Activated T-helper 1 cell treated with anti-CD3 and anti-CD28 coated beads, Interleukin-12 subunit alpha, Interleukin-12 subunit beta, Interleukin-2, Interleukin-4 antibody, amounts not matched to agents 30 ng/mL and 10 ng/mL and 1 ng/mL, durations not matched to agents 14 hours and 24 hours and 36 hours (primary cell): ENCODE measurements around the gene ASB6. TPM values are rescaled to one million over a fixed set of nuclear protein-coding genes. Genes with fewer than 3 reads are reported as not detected.

Experiments used
- DNase-seq: peaks from one replicate; pipeline ENCODE4 v3.0.0; 2021; ENCODE audit warnings: low spot score
- H3K27ac Mint-ChIP-seq: one replicate; pipeline ENCODE4 v1.8.0; 2021; ENCODE audit warnings: mild to moderate bottlenecking, mixed read lengths
- H3K27me3 Mint-ChIP-seq: one replicate; pipeline ENCODE4 v1.8.0; 2022; ENCODE audit warnings: mild to moderate bottlenecking, moderate library complexity, mixed read lengths; ENCODE audit not compliant: insufficient read depth
- H3K36me3 Mint-ChIP-seq: one replicate; pipeline ENCODE4 v1.8.0; 2021; ENCODE audit warnings: low read depth, mixed read lengths
- H3K4me1 Mint-ChIP-seq: one replicate; pipeline ENCODE4 v1.8.0; 2021; ENCODE audit warnings: low read depth, mixed read lengths
- H3K4me3 Mint-ChIP-seq: one replicate; pipeline ENCODE4 v1.8.0; 2021; ENCODE audit warnings: mild to moderate bottlenecking, moderate library complexity, mixed read lengths
- H3K9me3 Mint-ChIP-seq: one replicate; pipeline ENCODE4 v1.8.0; 2021; ENCODE audit warnings: mixed read lengths
- intact Hi-C: fragments of 100-400 bp; cut with micrococcal nuclease; formaldehyde crosslinking; loops from one replicate; pipeline ENCODE4 v1.15.1; 2024
- total RNA-seq: library from RNA; stranded (reverse); gene quantifications from 2 replicates; pipeline ENCODE4 v1.2.3, GENCODE V29; 2022

The ASB6 gene
- total RNA-seq, 1 donor from 2014 or later, result 24.0 TPM

DNA sequence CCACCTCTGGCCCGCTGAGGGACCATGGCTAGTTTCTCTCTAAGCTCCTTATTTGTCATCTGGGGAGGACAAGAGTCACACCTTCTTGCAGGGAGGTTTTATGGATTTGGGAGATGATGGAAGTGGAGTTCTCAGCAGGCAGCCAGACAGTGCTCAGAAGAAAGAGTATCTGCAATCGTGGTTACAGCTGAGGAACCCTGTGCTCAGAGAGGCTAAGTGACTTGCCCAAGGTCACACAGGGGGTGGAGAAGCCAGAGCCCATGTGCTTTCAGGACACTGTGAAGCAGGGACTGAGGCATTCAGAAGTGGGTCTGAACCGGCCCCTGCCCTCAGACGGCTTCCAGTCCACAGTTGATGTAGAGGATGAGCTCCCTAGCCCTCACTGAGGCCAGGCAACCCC lies 34.3 kb upstream of the ASB6 start:
- Mint-ChIP-seq H3K4me1 (peaks cover 5% of the 10 kb centered on the region), H3K27me3 (peaks cover 4% of the 10 kb centered on the region), H3K4me3 (no peak overlapping the region), H3K9me3 (no peaks in the 10 kb centered on the region), H3K36me3 (no peaks in the 10 kb centered on the region), H3K27ac (no peak overlapping the region)
- intact Hi-C loops, result no loop called here
- DNase-seq, result no peak

DNA sequence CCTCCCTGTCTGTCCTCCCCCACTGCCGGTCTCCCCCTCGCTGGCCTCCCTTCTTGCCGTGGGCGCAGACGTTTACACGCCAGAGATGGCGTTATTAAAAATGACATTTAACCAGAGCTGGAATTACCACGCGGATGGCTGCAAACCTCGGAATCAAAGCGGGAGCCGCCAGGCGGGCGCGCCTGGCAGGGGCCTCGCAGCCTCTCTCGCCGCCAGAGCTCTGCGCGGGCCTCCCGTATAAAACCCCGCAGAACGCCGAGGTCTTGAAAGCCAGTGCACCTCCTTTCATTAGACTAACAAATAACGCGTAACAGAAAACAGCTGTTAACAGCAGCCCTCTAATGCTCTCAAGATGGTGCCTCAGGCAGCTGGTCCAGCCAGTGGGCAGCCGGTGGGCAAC lies 33.7 kb upstream of the ASB6 start:
- H3K27ac Mint-ChIP-seq, result no peak overlapping the region
- DNase-seq, result no peak
- H3K4me3 Mint-ChIP-seq, result no peak overlapping the region
- intact Hi-C loops, result no loop called here
- no peaks in the 10 kb centered on the region for H3K36me3 Mint-ChIP-seq
- peaks cover 5% of the 10 kb centered on the region for H3K4me1 Mint-ChIP-seq
- no peaks in the 10 kb centered on the region for H3K9me3 Mint-ChIP-seq
- H3K27me3 Mint-ChIP-seq, result peaks cover 4% of the 10 kb centered on the region

DNA sequence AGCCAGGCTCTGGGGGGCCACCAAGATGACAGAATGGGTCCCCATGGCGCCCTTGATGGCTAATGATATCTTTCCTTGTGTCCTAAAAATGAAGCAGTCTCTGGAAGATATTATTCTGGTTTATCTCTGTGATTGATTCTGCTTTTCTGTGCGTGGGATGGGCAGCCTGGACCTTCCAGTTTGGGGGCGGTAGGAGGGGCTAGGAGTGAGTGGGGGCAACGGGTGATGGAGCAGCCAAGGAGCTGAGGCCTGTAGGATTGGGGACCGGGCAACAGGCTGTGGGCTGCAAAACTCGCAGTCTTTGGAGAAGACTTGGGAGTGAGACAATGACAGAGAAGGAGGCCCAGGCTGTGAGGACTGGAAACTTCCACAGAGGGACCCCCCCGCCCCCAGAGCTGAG lies 32.3 kb upstream of the ASB6 start:
- Mint-ChIP-seq H3K4me3 (no peak overlapping the region), H3K4me1 (peaks cover 5% of the 10 kb centered on the region), H3K36me3 (no peaks in the 10 kb centered on the region), H3K9me3 (no peaks in the 10 kb centered on the region), H3K27me3 (peaks cover 8% of the 10 kb centered on the region), H3K27ac (no peak overlapping the region)
- no peak for DNase-seq
- intact Hi-C loops, result no loop called here

DNA sequence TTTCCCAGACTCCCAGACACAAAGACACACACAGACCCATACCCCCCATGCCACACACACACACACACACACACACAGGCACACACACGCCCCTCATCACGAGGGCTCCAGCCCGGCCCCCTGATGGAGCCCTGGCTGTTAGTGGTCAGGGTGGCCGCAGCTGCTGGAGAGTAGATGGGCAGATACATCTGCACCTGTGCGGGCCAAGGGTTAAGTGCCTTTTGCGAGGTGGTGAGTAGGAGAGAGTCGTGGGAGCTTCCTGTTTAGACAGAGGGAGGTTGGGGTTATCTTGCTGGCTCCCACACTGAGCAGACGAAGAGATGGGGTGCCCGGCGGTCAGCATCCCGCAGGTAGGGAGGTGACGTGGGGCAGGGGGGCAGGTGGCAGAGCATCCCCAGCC lies 31.7 kb upstream of the ASB6 start:
- no peak overlapping the region for H3K27ac Mint-ChIP-seq
- H3K27me3 Mint-ChIP-seq, result peaks cover 10% of the 10 kb centered on the region
- peaks cover 5% of the 10 kb centered on the region for H3K4me1 Mint-ChIP-seq
- intact Hi-C loops, result no loop called here
- H3K9me3 Mint-ChIP-seq, result no peaks in the 10 kb centered on the region
- H3K4me3 Mint-ChIP-seq, result no peak overlapping the region
- no peaks in the 10 kb centered on the region for H3K36me3 Mint-ChIP-seq
- DNase-seq, result no peak

DNA sequence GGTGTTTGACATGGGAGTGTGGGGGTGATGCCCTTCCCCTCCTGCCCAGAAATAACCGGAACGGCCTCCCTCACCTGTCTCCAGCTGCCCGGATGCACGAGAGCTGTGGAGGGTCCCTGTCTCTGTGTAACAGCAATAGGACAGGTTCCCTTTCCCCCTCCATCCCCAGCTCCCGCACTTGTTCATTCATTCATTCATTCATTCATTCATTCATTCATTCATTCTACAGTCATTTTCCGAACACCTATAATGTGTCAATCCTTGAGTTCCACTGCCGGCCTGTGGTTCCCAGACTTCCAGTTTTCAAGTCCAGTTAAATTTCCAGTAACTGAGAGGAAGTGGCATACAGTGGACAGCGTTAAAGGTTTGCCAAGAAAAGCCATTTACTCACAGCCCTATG lies 30.8 kb upstream of the ASB6 start:
- H3K27ac Mint-ChIP-seq, result no peak overlapping the region
- intact Hi-C loops, result no loop called here
- H3K36me3 Mint-ChIP-seq, result no peaks in the 10 kb centered on the region
- DNase-seq, result no peak
- H3K4me3 Mint-ChIP-seq, result no peak overlapping the region
- H3K4me1 Mint-ChIP-seq, result peaks cover 5% of the 10 kb centered on the region
- no peaks in the 10 kb centered on the region for H3K9me3 Mint-ChIP-seq
- H3K27me3 Mint-ChIP-seq, result peaks cover 10% of the 10 kb centered on the region

DNA sequence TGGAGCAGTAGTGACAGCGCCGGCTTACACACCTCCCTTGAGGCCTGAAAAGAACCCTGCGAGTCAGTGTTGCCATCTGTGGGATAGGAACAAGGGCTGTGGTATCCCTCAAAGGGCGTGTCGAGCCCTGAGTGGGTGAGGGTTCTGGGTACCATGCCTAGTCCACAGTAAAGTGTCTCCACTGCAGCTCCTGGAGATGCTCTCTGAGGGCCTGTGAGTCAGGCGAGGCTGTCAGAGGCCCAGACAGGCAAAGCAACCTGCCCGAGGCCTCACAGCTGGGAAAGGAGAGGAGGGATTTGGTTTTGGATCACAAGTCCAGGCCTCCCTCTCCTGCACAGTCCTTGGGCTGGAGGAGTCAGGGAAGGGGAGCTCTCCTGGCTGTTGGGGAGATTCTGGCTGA lies 29.6 kb upstream of the ASB6 start:
- no peak for DNase-seq

DNA sequence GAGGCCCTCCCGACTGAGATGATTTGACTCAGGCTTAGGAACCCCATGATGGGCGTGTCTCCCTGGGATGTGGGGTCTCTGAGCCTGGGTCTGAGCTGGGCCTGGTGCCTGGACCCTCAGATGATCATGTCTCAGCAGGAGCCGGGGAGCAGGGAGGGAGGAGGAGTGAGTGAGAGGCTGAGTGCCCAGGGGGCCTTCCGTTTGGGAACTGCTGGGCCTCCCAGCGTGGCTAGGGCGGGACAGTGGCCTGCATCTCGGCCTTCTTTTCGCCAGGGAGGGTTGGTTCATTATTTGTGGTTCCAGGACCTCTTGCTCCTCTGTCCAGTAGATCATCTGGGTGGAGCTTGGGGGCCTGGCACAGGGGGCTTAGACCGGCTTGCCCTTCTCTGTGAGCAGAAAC lies 29.1 kb upstream of the ASB6 start:
- H3K4me3 Mint-ChIP-seq, result no peak overlapping the region
- no peaks in the 10 kb centered on the region for H3K9me3 Mint-ChIP-seq
- peaks cover 16% of the 10 kb centered on the region for H3K27me3 Mint-ChIP-seq
- intact Hi-C loops, result no loop called here
- peaks cover 5% of the 10 kb centered on the region for H3K4me1 Mint-ChIP-seq
- no peak overlapping the region for H3K27ac Mint-ChIP-seq
- DNase-seq, result no peak
- H3K36me3 Mint-ChIP-seq, result no peaks in the 10 kb centered on the region

More for the DNA sequence above, 29.6 kb upstream of the ASB6 start:
- Mint-ChIP-seq H3K4me1 (peaks cover 5% of the 10 kb centered on the region), H3K9me3 (no peaks in the 10 kb centered on the region), H3K4me3 (no peak overlapping the region), H3K36me3 (no peaks in the 10 kb centered on the region), H3K27me3 (peaks cover 16% of the 10 kb centered on the region), H3K27ac (no peak overlapping the region)
- intact Hi-C loops, result no loop called here

DNA sequence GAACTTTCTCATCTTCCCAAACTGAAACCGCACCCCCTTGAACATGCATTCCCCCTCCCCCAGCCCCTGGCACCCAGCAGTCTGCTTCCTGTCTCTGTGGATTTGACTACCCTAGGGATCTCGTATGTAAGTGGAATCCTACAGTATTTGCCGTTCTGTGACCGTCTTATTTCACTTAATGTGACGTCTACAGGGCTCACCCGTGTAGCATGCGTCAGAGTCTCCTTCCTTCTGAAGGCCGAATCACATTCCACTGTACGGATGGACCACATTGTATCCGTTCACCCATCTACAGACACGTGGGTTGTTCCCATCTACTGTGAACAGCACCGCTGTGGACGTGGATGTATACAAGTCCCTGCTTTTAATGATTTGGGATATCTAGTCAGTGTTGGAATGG lies 28.0 kb upstream of the ASB6 start:
- Mint-ChIP-seq H3K4me1 (peaks cover 6% of the 10 kb centered on the region), H3K4me3 (no peak overlapping the region), H3K9me3 (no peaks in the 10 kb centered on the region), H3K27me3 (peaks cover 17% of the 10 kb centered on the region), H3K36me3 (no peaks in the 10 kb centered on the region), H3K27ac (no peak overlapping the region)
- intact Hi-C loops, result no loop called here
- DNase-seq, result no peak

DNA sequence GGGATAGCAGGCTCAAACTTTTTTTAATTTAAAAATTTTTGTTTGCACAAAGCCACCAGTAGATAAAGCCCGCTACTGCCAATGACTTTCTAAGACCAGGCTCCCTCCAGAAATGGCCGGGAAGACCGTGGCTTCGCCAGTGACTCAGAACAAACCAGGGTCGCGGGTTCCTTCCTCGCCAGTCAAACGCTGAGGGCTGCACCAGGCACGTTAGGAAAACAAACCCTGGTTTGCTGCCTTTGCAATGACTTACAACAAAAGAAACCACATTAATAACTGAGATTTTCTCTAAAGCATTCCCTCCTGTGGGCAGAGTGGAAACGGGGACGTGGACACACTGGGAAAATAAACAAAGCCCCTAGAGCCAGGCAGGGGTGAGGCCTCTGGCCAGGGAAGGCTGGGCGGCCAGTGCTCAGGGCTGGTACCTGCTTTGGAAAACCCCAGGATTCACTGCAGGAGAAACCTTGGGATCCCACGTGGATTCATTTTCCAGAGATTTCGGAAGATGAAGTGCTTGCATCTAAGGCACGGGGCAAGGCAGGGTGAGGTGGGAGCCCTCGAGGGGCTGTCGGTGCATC lies 27.3 kb upstream of the ASB6 start:
- Mint-ChIP-seq H3K4me1 (peaks cover 11% of the 10 kb centered on the region), H3K9me3 (no peaks in the 10 kb centered on the region), H3K36me3 (no peaks in the 10 kb centered on the region), H3K4me3 (no peak overlapping the region), H3K27ac (no peak overlapping the region), H3K27me3 (peaks cover 21% of the 10 kb centered on the region)
- intact Hi-C loops, result no loop called here
- DNase-seq, result no peak

DNA sequence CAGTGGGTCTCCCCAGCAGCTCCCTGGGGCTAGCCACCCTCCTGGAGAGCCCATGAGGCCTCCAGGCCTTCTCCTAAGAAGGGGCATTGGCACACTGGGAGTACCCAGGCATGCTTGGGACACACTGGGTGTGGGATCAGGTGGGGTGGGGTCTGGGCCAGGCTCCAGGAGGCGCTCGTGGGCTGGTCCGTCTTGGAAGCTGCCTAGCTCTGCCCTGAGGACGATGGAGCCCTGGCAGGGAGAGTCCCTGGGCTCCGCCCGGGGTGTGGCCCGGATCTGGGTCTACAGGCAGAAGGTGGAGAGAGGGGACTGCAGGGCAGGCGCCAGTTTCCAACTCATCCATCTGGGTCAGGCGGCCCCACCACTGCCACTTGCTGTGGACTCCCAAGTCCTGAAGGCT lies 25.9 kb upstream of the ASB6 start:
- no peaks in the 10 kb centered on the region for H3K9me3 Mint-ChIP-seq
- no peak overlapping the region for H3K4me3 Mint-ChIP-seq
- H3K27ac Mint-ChIP-seq, result no peak overlapping the region
- no peaks in the 10 kb centered on the region for H3K36me3 Mint-ChIP-seq
- no peak for DNase-seq
- H3K4me1 Mint-ChIP-seq, result peaks cover 11% of the 10 kb centered on the region
- intact Hi-C loops, result no loop called here
- H3K27me3 Mint-ChIP-seq, result peaks cover 21% of the 10 kb centered on the region

DNA sequence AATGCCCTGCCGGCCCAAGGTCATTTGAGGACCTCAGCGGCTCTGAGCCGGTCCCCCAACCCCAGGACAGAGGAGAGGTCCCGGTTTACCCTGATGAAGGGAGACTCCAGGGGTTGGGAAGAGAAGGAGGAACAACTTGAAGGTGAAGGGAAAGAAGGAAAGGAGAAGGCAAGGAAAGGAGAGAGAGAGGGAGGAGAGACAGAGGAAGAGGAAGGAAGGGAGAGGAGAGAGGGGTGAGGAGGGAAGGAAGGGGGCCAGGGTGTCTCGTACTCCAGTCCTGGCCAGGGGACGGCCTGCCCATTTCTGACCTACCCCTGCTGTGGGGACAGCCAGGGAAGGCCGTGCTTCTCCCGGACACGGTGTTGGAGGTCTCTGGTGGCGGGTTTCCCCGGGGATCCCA lies 25.4 kb upstream of the ASB6 start:
- Mint-ChIP-seq H3K36me3 (no peaks in the 10 kb centered on the region), H3K9me3 (no peaks in the 10 kb centered on the region), H3K4me3 (no peak overlapping the region), H3K4me1 (peaks cover 11% of the 10 kb centered on the region), H3K27ac (no peak overlapping the region), H3K27me3 (peaks cover 23% of the 10 kb centered on the region)
- intact Hi-C loops, result no loop called here
- DNase-seq, result no peak

DNA sequence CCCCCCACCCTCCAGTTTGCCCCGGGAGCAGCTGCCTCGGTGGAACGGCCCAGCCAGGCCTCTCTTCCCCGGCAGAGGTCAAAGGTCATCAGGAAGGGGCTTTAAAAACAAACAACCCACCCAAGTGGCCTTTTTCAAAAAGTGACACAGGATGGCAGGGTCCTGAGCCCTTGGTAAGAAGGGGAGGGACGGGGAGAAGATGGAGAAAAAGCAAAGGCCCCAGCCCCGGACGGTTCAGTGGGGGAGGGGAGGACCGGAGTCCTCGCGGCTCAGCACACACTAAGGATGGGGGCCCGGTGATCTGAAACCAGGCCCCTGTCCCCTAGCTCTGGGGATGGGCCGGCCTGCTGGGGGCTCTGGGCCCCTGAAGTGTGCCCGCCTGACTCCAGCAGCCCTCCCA lies 24.6 kb upstream of the ASB6 start:
- peaks cover 24% of the 10 kb centered on the region for H3K27me3 Mint-ChIP-seq
- intact Hi-C loops, result no loop called here
- H3K4me3 Mint-ChIP-seq, result no peak overlapping the region
- no peaks in the 10 kb centered on the region for H3K36me3 Mint-ChIP-seq
- peaks cover 8% of the 10 kb centered on the region for H3K4me1 Mint-ChIP-seq
- no peaks in the 10 kb centered on the region for H3K9me3 Mint-ChIP-seq
- DNase-seq, result no peak
- no peak overlapping the region for H3K27ac Mint-ChIP-seq

DNA sequence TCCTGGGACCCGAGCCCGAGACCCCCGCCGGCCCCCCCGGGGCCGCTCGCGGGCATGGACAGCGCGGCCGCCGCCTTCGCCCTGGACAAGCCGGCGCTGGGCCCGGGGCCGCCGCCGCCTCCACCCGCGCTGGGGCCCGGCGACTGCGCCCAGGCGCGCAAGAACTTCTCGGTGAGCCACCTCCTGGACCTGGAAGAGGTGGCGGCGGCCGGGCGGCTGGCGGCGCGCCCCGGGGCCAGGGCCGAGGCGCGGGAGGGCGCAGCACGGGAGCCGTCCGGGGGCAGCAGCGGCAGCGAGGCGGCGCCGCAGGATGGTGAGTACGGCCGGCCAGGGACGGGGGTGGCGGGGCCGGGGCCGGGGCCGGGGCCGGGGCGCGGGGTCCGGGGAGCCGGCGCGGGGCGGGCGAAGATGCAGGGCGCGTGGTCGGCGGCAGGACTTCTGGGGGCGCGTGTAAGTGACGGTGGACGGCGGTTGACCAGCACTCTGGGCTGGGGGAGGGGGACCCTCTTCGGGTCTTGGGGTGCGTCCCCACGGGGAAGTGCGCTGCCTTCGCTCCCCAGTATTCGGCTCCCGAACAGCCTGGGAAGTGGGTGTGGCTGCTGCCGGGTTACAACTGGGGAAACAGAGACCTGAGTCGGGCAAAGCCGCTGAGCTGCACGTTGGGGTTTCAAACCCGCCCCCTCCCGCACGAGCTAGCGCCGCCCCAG lies 24.0 kb upstream of the ASB6 start:
- DNase-seq, result no peak
- Mint-ChIP-seq H3K27me3 (peaks cover 27% of the 10 kb centered on the region), H3K9me3 (no peaks in the 10 kb centered on the region), H3K4me3 (peak overlapping the region; percentile 59), H3K4me1 (peaks cover 6% of the 10 kb centered on the region), H3K36me3 (no peaks in the 10 kb centered on the region), H3K27ac (no peak overlapping the region)
- intact Hi-C loops, result loop anchor here (2.0 kb wide), 1 partner anchor 23 kb away; the partner anchor contains the start of gene ASB6
